T-helper 2 cell (primary cell): ENCODE data around the gene ACAA1.
"Not testable (repeated sequence)": the region's sequence is repeated elsewhere in the genome, so short reads cannot be mapped to it uniquely, and the experiment has no call there.

Source experiments
- DNase-seq, 5 experiments: peaks; one replicate each; pipeline versions ENCODE4 v3.0.0 to v3.0.0-alpha.2; 2012 to 2022
- total RNA-seq, 2 donors: gene quantifications; one replicate each; lab custom pipeline; 2026; lab: John Stamatoyannopoulos, UW

The ACAA1 gene
- total RNA-seq: 29.6 to 46.9 reads per million in 2 donors

- DNase-seq: peak; percentile 92 to 98 (median 95)
Measured at GRCh38 chr3:38136777-38137614, at the start of gene ACAA1. TSS of gene ACAA1 (minus strand) at chr3:38137127. CDS start at chr3:38137035, 92 bp downstream.

- no peak for DNase-seq
Measured at GRCh38 chr3:38177181-38177580, 40.3 kb upstream of the ACAA1 start.

- DNase-seq: peak in 1 of 5 experiments; percentile 48
Measured at GRCh38 chr3:38173834-38174418, 37.0 kb upstream of the ACAA1 start.

GRCh38 chr3:38171622-38172021 is 34.7 kb upstream of the ACAA1 start:
- no peak for DNase-seq

- DNase-seq: no peak
Measured at GRCh38 chr3:38170722-38171121, 33.8 kb upstream of the ACAA1 start.

- DNase-seq: peak in 1 of 5 experiments; percentile 67
Measured at GRCh38 chr3:38169027-38169317, 32.0 kb upstream of the ACAA1 start.

- no peak for DNase-seq
Measured at GRCh38 chr3:38168151-38169026, 31.5 kb upstream of the ACAA1 start.

- no peak for DNase-seq
Measured at GRCh38 chr3:38167591-38167990, 30.7 kb upstream of the ACAA1 start.

GRCh38 chr3:38165722-38166387 is 28.9 kb upstream of the ACAA1 start:
- DNase-seq: peak in 1 of 5 experiments; percentile 12

GRCh38 chr3:38164952-38165721 is 28.2 kb upstream of the ACAA1 start, which contains the start of gene OXSR1:
TSS of gene OXSR1 (plus strand) at chr3:38165537. CDS start at chr3:38165877, 340 bp downstream.
- peak; percentile 86 to 100 (median 93) for DNase-seq

- DNase-seq: no peak
Measured at GRCh38 chr3:38164643-38164951, 27.7 kb upstream of the ACAA1 start.

GRCh38 chr3:38163841-38164642 is 27.1 kb upstream of the ACAA1 start:
- no peak for DNase-seq

GRCh38 chr3:38163117-38163840 is 26.4 kb upstream of the ACAA1 start:
- peak in 1 of 5 experiments; percentile 72 for DNase-seq

GRCh38 chr3:38160704-38161103 is 23.8 kb upstream of the ACAA1 start:
- DNase-seq: not testable (repeated sequence)

GRCh38 chr3:38158472-38158871 is 21.5 kb upstream of the ACAA1 start:
- DNase-seq: no peak

GRCh38 chr3:38157595-38157994 is 20.7 kb upstream of the ACAA1 start:
- no peak for DNase-seq

- no peak for DNase-seq
Measured at GRCh38 chr3:38157117-38157516, 20.2 kb upstream of the ACAA1 start.

- DNase-seq: no peak
Measured at GRCh38 chr3:38155825-38156224, 18.9 kb upstream of the ACAA1 start.

- no peak for DNase-seq
Measured at GRCh38 chr3:38154625-38155255, 17.8 kb upstream of the ACAA1 start.

GRCh38 chr3:38154033-38154494 is 17.1 kb upstream of the ACAA1 start:
- no peak for DNase-seq
